A172 (cell line): Measurements from ENCODE around the gene IMMP2L. TPM values are rescaled to one million over a fixed set of nuclear protein-coding genes. Genes with fewer than 3 reads are reported as not detected.

Experiments
- DNase-seq: peaks from one replicate; pipeline ENCODE4 v3.0.0-alpha.2; 2015; ENCODE audit warnings: low spot score
- total RNA-seq: library from RNA; depleted of rRNA; stranded (reverse); fragments of >200 nt; shearing (Covaris generic); gene quantifications from 2 replicates; pipeline ENCODE4 v1.2.3, GENCODE V29; 2014

IMMP2L gene
- total RNA-seq, 1 experiment from 2014 or later: 22.6 TPM

GRCh38 chr7:111030336-111030735, 532.0 kb downstream of the IMMP2L start:
- DNase-seq: no peak

DNA sequence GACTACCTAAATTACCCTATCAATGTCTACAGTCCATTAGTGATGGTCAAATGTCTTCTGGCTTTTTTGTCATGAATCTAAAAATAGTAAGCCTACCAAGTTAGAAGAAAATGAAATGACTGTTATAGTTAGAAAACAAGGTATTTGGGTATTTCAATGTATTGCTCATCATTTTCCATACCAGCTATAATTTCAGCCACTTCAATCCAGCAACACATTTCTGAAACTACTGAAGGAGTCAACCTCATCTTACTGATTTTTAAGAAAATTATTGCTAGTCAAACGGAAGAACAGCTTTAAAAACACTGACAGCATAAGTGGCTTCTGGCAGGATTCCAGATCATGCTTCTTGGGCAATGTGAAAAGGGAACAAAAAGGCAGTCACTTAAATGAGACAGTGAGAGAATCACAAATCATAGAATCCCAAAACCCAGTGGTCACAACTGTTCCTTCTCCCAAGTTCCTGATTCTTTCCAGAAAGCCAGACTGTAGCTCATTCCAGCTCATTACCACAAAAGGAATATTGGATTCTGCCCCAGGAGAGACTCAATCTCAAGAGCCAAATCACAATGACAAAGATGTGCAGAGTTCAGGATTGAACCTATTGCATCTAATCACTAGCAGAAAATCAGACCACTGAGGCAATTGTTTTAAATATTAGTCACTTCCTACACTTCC, 532.6 kb downstream of the IMMP2L start:
- no peak for DNase-seq

DNA sequence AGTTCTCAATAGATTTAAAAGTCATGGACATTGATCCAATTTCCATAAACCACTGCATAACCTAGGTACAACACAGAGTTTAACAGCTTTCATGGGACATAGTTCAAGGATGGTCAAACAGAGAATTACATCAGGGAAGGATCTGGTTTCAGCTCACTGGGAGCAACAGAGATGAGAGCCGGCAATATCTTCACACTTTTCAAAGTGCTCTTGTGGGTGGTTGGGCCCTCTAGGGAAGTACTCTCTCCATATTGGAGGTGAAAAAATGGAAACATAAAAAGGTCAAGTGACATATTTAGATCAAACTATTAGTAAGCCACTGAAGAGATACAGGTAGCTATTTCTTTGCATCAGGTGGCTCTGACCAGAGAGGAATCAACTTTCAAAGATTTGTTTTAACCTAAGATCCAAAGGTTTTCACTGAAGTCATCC, 533.1 kb downstream of the IMMP2L start:
- no peak for DNase-seq

DNA sequence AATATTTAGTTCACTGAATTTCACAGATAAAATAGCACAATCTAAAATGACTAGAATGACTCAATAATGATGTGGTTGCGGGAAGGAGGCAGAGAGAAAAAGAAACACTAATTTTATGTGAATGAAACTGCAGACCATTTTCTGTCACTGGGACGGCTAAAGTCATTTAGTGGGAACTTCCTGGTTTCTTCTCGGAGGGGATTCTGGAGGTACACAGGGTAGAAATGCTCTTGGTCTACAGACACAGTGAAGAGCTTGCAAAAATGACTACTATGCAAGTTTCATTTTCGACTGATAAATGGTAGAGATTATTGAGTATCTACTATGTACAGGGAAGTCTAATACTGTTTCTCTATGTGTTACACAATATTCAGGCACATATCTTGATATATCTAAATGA, 534.9 kb downstream of the IMMP2L start:
- no peak for DNase-seq

- no peak for DNase-seq
Observed at GRCh38 chr7:111026806-111027205, 535.5 kb downstream of the IMMP2L start.

DNA sequence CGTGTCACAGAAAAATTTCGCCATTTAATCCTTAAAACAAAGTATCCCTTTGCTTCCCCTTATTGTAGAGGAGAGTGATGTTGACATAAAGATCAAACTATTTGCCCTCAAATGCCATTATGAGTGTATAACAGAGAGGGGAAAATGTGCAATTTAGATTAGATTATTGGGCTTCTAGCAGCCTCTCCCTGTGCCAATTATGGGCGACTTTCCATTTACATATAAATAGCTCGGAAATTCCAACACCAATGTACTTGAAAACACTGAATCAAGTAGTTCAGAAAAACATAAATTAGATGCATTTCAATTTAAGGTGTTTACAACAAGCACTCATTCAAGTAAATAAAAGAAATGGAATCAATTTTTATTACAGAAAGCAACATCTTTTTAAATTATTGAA, 535.9 kb downstream of the IMMP2L start:
- no peak for DNase-seq

GRCh38 chr7:111025006-111025405, 537.3 kb downstream of the IMMP2L start:
- no peak for DNase-seq

- DNase-seq: no peak
Observed at GRCh38 chr7:111018960-111019736, 543.1 kb downstream of the IMMP2L start.

DNA sequence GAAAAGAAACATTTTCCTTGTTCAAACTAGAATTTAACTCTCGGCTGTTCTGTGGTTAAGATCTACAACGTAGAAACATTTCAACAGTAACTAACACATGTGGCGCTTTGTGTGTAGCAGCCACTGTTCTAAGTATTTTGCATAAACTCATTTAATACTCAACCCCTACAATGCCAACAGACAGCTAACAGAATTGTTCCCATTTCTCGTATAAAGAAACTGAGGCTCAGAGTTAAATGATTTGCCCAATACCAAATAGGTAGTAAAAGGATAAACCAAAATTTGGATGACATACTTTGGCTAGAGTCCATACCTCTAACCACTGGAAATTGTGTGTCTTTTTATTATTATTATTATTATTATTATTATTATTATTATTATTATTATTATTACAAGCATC, 543.8 kb downstream of the IMMP2L start:
- no peak for DNase-seq

DNA sequence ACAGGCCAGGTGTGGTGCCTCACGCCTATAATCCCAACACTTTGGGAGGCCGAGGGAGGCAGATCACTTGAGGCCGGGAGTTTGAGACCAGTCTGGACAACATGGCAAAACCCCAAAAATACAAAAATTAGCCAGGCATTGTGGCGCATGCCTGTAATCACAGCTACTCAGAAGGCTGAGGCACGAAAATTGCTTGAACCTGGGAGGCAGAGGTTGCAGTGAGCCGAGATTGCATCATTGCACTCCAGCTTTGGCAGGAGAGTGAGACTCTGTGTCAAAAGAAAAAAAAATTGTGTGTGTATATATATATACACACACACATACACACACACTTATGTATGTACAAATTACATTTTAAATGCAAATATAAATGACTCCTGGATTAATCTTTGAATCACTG, 548.2 kb downstream of the IMMP2L start:
- no peak for DNase-seq

DNA sequence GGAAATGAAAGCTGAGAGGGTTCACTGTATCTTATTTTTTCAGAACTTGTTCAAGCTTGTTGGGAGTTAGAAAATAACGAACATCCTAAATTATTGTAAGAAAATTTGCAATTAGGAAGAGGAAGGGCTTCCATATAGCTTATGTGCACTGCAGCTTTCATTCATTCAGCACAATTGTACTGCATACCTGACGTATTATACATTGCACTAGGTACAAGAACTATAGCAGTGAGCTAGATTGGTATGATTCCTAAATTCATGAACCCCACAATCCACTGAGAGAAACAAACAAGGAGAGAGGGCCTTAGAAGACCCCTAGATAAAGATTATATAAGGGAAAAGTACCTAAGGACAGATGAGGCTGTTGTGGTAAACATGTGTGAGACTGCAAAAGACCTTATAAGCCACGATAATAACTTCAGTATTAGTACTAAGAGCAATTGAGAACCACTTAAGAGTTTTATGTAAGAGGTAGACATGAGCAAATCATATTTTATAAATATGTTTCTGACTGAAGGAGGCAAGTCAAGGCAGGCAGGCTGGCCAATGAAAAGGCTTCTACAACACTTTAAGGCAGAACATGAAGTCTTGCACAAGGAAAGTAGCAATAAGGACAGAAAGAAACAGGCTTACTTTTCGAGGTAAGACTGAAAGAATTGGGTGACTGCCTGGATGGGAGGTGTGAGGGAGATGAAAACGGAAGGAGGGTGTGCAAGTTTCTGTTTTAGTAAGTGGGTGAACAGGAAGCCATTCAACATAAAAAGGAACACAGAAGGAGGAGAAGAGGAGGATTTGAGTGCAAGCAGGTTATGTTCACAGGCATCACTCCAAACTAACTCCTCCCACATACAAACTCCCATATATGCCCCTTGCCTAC, 549.3 kb downstream of the IMMP2L start:
- no peak for DNase-seq

DNA sequence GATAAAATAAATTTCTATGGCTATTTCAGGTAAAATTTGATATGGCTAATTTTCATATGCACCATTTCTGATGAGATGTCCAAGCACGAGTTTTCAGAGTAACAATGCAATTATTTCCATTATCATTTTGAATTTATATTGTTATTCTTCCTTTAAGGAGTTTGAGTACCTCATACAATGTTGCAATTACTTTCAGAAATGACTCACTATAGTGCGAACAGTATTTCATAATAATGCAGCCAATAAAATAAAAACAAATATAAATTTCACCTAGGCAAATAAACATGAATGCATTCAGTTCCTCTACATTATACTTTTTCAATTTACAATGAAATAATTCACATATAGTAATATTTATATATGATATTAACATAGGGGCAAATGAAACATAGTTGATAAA, 550.1 kb downstream of the IMMP2L start:
- DNase-seq: no peak

- no peak for DNase-seq
Observed at GRCh38 chr7:111011520-111011919, 550.8 kb downstream of the IMMP2L start.

- DNase-seq: no peak
Observed at GRCh38 chr7:111010798-111011197, 551.5 kb downstream of the IMMP2L start.

- DNase-seq: no peak
Observed at GRCh38 chr7:111009526-111010040, 552.7 kb downstream of the IMMP2L start.

- no peak for DNase-seq
Observed at GRCh38 chr7:111006691-111007090, 555.6 kb downstream of the IMMP2L start.

DNA sequence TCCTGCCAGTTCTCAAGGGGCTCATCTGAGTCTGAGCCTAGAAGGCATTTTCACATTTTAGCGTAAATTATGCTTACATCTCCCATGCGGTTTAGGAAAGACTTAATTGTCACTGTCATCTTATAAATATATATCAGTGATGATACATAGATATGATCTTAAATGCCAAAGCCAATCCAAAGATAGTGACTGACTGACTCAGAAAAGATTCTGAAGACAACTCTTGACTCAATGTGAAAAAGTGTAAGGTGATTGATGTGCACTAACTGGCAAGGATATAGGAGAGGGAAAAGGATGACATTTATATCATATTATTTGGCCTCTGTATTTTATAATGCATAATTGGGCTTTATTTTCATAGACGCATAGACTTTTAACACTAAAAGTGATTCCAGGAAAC, 556.3 kb downstream of the IMMP2L start:
- DNase-seq: no peak

- no peak for DNase-seq
Observed at GRCh38 chr7:111005445-111005844, 556.8 kb downstream of the IMMP2L start.

DNA sequence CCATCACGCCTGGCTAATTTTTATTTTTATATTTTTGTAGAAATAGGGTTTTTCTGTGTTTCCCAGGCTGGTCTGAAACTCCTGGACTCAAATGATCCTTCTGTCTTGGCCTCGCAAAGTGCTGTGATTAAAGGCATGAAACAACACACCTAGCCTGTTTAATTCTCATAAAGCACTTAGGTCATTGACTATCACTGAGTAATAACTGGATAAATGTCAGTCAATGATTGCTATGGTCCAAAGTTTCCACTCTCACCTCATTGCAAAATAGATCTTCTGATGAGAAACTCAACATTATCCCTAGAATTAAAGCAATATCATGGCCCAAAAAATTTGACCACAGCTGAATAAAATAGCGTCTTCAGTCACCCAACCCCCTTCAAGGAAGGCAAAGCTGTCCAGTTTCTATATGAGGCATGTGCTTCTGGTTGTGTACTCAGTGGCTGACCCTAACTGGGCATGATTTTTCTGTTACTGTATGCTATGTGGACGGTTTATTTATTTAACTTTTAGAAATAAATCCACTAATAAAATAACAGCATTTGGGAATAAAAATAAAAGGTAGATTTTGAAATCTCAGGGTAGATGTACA, 557.9 kb downstream of the IMMP2L start:
- no peak for DNase-seq

GRCh38 chr7:111003883-111004282, 558.4 kb downstream of the IMMP2L start:
- no peak for DNase-seq

- no peak for DNase-seq
Observed at GRCh38 chr7:110994028-110994967, 568.0 kb downstream of the IMMP2L start.
